Left ventricle myocardium inferior (tissue), 1 donor: ENCODE data around the gene PAPSS2. TPM values are rescaled to one million over a fixed set of nuclear protein-coding genes. Genes with fewer than 3 reads are reported as not detected.
A peak's percentile ranks its signal among the peaks of the same experiment; 100 is the strongest.

Experiments used
- DNase-seq: peaks from one replicate; pipeline ENCODE4 v3.0.0-alpha.2; 2020
- H3K27ac ChIP-seq: fragments of 200-600 bp; replicated peaks from 2 replicates; pipeline ENCODE4 v1.8.0; 2021
- H3K27me3 ChIP-seq: fragments of 200-600 bp; 2 replicates; pipeline ENCODE4 v1.8.0; 2021; ENCODE audit warnings: low read depth
- H3K36me3 ChIP-seq: fragments of 200-600 bp; 2 replicates; pipeline ENCODE4 v1.8.0; 2021
- H3K4me1 ChIP-seq: fragments of 200-600 bp; 2 replicates; pipeline ENCODE4 v1.8.0; 2021
- H3K4me3 ChIP-seq: fragments of 200-600 bp; 2 replicates; pipeline ENCODE4 v1.8.0; 2021; ENCODE audit warnings: mild to moderate bottlenecking, moderate library complexity
- H3K9me3 ChIP-seq: fragments of 200-600 bp; replicated peaks from 2 replicates; pipeline ENCODE4 v1.8.0; 2021
- CTCF ChIP-seq: fragments of 200-600 bp; IDR thresholded peaks from 2 replicates; pipeline ENCODE4 v1.8.0; 2021; ENCODE audit warnings: antibody characterized with exemption, mild to moderate bottlenecking, borderline replicate concordance
- intact Hi-C: fragments of 100-400 bp; cut with micrococcal nuclease; formaldehyde crosslinking; loops from one replicate; pipeline ENCODE4 v1.11.0; 2022
- total RNA-seq: library from RNA; stranded (reverse); fragmentation: NEBNext Ultra II Directional; extraction: Animal tissue kit (Norgen Biotek cat#: 25700); gene quantifications from one replicate; pipeline ENCODE4 v1.2.1, GENCODE V29; 2021
- donor health status: DM: no; HTN: yes; CAD: no; lungs with severe emphysema.

Gene PAPSS2
- total RNA-seq, 1 donor from 2014 or later, result 10.6 TPM

GRCh38 chr10:87695074-87695473 lies 35.4 kb downstream of the PAPSS2 start:
- H3K27me3 ChIP-seq, result no peaks in the 10 kb centered on the region
- TF ChIP-seq CTCF, result no peak
- DNase-seq, result no peak
- intact Hi-C loops, result no loop called here
- no peaks in the 10 kb centered on the region for H3K4me1 ChIP-seq
- no peaks in the 10 kb centered on the region for H3K9me3 ChIP-seq
- no peak overlapping the region for H3K27ac ChIP-seq
- no peak overlapping the region for H3K4me3 ChIP-seq
- no peaks in the 10 kb centered on the region for H3K36me3 ChIP-seq

- Histone ChIP-seq H3K27ac (no peak overlapping the region), H3K9me3 (no peaks in the 10 kb centered on the region), H3K36me3 (no peaks in the 10 kb centered on the region), H3K27me3 (no peaks in the 10 kb centered on the region), H3K4me3 (no peak overlapping the region), H3K4me1 (no peaks in the 10 kb centered on the region)
- intact Hi-C loops, result no loop called here
- no peak for TF ChIP-seq CTCF
- DNase-seq, result no peak
Measured at GRCh38 chr10:87696922-87697745, 37.5 kb downstream of the PAPSS2 start.

GRCh38 chr10:87700031-87700796 lies 40.5 kb downstream of the PAPSS2 start:
- H3K27me3 ChIP-seq, result no peaks in the 10 kb centered on the region
- no peak for TF ChIP-seq CTCF
- peak overlapping the region; percentile 40 for H3K27ac ChIP-seq
- H3K4me3 ChIP-seq, result no peak overlapping the region
- no peaks in the 10 kb centered on the region for H3K4me1 ChIP-seq
- intact Hi-C loops, result no loop called here
- no peaks in the 10 kb centered on the region for H3K9me3 ChIP-seq
- no peaks in the 10 kb centered on the region for H3K36me3 ChIP-seq
- DNase-seq, result no peak

DNA sequence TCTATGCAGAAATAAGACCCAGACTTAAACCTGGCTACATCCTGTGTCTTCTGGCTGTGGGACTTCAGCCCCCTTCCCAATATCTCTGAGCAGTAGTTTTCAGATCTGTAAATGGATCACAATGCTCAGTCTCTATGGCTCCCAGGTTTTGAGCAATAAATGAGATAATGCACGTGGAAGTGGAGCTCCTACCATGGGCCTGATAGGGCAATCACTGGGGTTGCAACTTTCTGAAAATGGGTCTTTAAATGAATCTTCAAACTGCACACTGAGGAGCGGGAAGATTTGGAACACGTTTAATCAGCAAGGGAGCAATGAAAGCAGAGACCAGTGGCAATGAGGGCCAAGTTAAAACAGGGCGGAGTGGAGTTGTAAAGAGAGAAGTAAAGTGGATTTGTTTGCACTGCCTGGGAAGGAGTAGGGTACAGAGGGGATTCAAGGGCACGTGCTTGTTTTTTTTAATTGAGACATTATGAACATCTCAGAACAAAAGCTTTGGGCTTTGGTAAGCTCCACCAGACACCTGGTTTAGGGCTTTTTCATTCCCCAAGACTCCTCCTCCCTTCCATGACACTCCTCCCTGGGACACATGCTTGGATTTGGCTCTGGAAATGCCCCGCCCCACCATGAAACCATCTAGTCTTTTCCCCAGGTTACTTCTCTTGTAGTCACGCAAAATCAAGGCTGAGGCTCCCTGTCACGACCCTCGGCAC lies 42.7 kb downstream of the PAPSS2 start:
- intact Hi-C loops, result no loop called here
- no peak for DNase-seq
- no peaks in the 10 kb centered on the region for H3K27me3 ChIP-seq
- no peak for TF ChIP-seq CTCF
- no peak overlapping the region for H3K27ac ChIP-seq
- no peaks in the 10 kb centered on the region for H3K36me3 ChIP-seq
- H3K4me3 ChIP-seq, result no peak overlapping the region
- no peaks in the 10 kb centered on the region for H3K4me1 ChIP-seq
- no peaks in the 10 kb centered on the region for H3K9me3 ChIP-seq

- H3K9me3 ChIP-seq, result no peaks in the 10 kb centered on the region
- H3K36me3 ChIP-seq, result no peaks in the 10 kb centered on the region
- H3K27ac ChIP-seq, result no peak overlapping the region
- no peak overlapping the region for H3K4me3 ChIP-seq
- intact Hi-C loops, result no loop called here
- no peaks in the 10 kb centered on the region for H3K27me3 ChIP-seq
- DNase-seq, result no peak
- no peak for TF ChIP-seq CTCF
- no peaks in the 10 kb centered on the region for H3K4me1 ChIP-seq
Measured at GRCh38 chr10:87702973-87703294, 43.3 kb downstream of the PAPSS2 start.
